Panc1 (cell line): ENCODE data around the gene MAGI2. TPM values are rescaled to one million over a fixed set of nuclear protein-coding genes. Genes with fewer than 3 reads are reported as not detected.
"Not testable (repeated sequence)": the region's sequence is repeated elsewhere in the genome, so short reads cannot be mapped to it uniquely, and the experiment has no call there.

ENCODE experiments used
- ATAC-seq: fragments of 200-7000 bp; cut with Tn5 transposase; 2 replicates; pipeline ENCODE4 v1.9.1; 2020; ENCODE audit warnings: mild to moderate bottlenecking, moderate library complexity
- BruUV-seq: library from RNA; stranded (reverse); fragments of 400-500 nt; replicated peaks from 2 replicates; lab custom pipeline; 2021; lab: Mats Ljungman, UMichigan
- CTCF ChIA-PET: fragments of 300-600 bp; sonication (Branson Sonifier 250); formaldehyde crosslinking; loops from one replicate; lab custom pipeline; 2022; ENCODE audit warnings: antibody characterized with exemption; lab: Charles Lee
- POLR2A ChIA-PET: fragments of 300-600 bp; sonication (Branson Sonifier 250); formaldehyde crosslinking; loops from one replicate; lab custom pipeline; 2022; ENCODE audit warnings: antibody characterized with exemption; lab: Charles Lee
- DNase-seq: peaks from one replicate; pipeline ENCODE4 v3.0.0-alpha.2; 2010; ENCODE audit warnings: low read depth, low spot score
- H3K27ac ChIP-seq: 2 replicates; pipeline ENCODE4 v1.5.1; 2011; ENCODE audit warnings: mild to moderate bottlenecking, low read length, inconsistent platforms
- H3K27me3 ChIP-seq: fragments of 200-500 bp; sonication (Bioruptor generic); 2 replicates; pipeline ENCODE4 v1.6.0; 2014; ENCODE audit warnings: low read length, inconsistent platforms; ENCODE audit not compliant: control insufficient read depth, insufficient read depth
- H3K36me3 ChIP-seq: fragments of 200-500 bp; sonication (Bioruptor generic); 2 replicates; pipeline ENCODE4 v1.5.1; 2014; ENCODE audit warnings: inconsistent platforms, mild to moderate bottlenecking, low read length, moderate library complexity; ENCODE audit not compliant: control insufficient read depth, insufficient read depth
- H3K4me1 ChIP-seq: 2 replicates; pipeline ENCODE4 v1.5.1; 2011; ENCODE audit warnings: inconsistent platforms, mild to moderate bottlenecking, low read length, moderate library complexity; ENCODE audit not compliant: control insufficient read depth, insufficient read depth
- H3K4me3 ChIP-seq, 2 experiments: 2 replicates each; pipeline ENCODE4 v1.5.1; 2011 to 2012; ENCODE audit warnings: low read depth in 2 of 2, low read length in 2 of 2, mild to moderate bottlenecking in 2 of 2, inconsistent platforms in 1 of 2, moderate library complexity in 1 of 2
- H3K9me3 ChIP-seq: fragments of 200-500 bp; sonication (Bioruptor generic); 2 replicates; pipeline ENCODE4 v1.5.1; 2014; ENCODE audit warnings: low read depth, mild to moderate bottlenecking, inconsistent platforms, low read length, moderate library complexity; ENCODE audit not compliant: control insufficient read depth, insufficient read depth
- CTCF ChIP-seq: fragments of 450-650 bp; IDR thresholded peaks from 2 replicates; pipeline ENCODE4 v1.5.1; 2017; ENCODE audit warnings: mild to moderate bottlenecking
- POLR2AphosphoS5 ChIP-seq: IDR thresholded peaks from 2 replicates; pipeline ENCODE4 v1.6.1; 2012; ENCODE audit warnings: mild to moderate bottlenecking, low read depth, low read length, moderate library complexity
- REST ChIP-seq, 2 experiments: IDR thresholded peaks; 2 replicates each; pipeline ENCODE4 v1.6.1; 2011 to 2012; ENCODE audit warnings: low read depth in 2 of 2, control low read depth in 1 of 2, low read length in 1 of 2, mild to moderate bottlenecking in 1 of 2, moderate library complexity in 1 of 2; ENCODE audit not compliant: insufficient read depth in 1 of 2
- SIN3A ChIP-seq: IDR thresholded peaks from 2 replicates; pipeline ENCODE4 v1.6.1; 2012; ENCODE audit warnings: low read depth, mild to moderate bottlenecking, low read length, moderate library complexity, borderline replicate concordance; ENCODE audit not compliant: insufficient read depth
- TCF7L2 ChIP-seq: IDR thresholded peaks from 2 replicates; pipeline ENCODE4 v1.6.1; 2011; ENCODE audit warnings: mild to moderate bottlenecking, low read depth, low read length, inconsistent platforms
- in situ Hi-C: cut with HindIII; loops from 2 replicates; pipeline ENCODE4 v1.10.0; 2016; ENCODE audit warnings: low sequenced_read_pairs, low pct_unique_long_range_greater_than_20kb
- intact Hi-C: fragments of 100-400 bp; cut with micrococcal nuclease; formaldehyde crosslinking; loops from one replicate; pipeline ENCODE4 v1.10.0; 2022; ENCODE audit not compliant: unreplicated experiment
- total RNA-seq: library from RNA; stranded (reverse); gene quantifications from one replicate; pipeline ENCODE4 v1.2.1, GENCODE V29; 2021; ENCODE audit not compliant: unreplicated experiment

MAGI2 gene
- total RNA-seq, 1 experiment from 2014 or later: 5.4 TPM

GRCh38 chr7:79079919-79080554, 373.4 kb downstream of the MAGI2 start:
- no peaks in the 10 kb centered on the region; the same call in 1 of the 2 replicates for H3K4me1 ChIP-seq
- H3K36me3 ChIP-seq: no peaks in the 10 kb centered on the region
- no peak overlapping the region for H3K4me3 ChIP-seq
- POLR2A ChIA-PET: no interaction called here
- no peaks in the 10 kb centered on the region for H3K9me3 ChIP-seq
- DNase-seq (no peak), ATAC-seq (no peak)
- CTCF ChIA-PET: no interaction called here
- H3K27me3 ChIP-seq: no peaks in the 10 kb centered on the region
- no peak overlapping the region for H3K27ac ChIP-seq
- TF ChIP-seq SIN3A (no peak), POLR2AphosphoS5 (no peak), REST (IDR thresholded peaks at IDR 0.05; ENCODE audit: insufficient read depth in 1 of 2, low read depth in 2 of 2, low read length in 1 of 2) (no peak), CTCF (no peak), TCF7L2 (no peak)
- in situ Hi-C loops: no loop called here
- BruUV-seq: no TSS peak
- intact Hi-C loops: no loop called here

DNA sequence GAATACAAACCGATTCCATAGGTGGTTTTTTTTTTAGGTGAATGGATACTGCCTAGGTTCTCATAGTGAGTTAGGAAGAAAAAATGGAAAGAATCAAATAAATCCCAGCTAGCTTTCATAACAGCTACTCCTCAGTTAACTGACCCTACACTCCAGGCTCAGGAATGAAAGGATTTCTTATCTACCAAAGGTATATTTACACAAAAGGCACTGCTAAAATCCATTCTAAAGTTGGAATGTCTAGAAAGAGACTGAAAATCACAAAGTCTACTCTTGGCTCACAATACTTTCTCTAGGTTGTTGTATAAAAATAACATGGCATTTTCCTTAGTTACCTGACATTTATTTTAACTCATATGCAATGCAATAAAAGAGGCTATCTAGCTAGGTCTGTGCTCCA, 375.2 kb downstream of the MAGI2 start:
- Histone ChIP-seq H3K4me1 (no peaks in the 10 kb centered on the region; the same call in 1 of the 2 replicates), H3K27me3 (no peaks in the 10 kb centered on the region), H3K27ac (no peak overlapping the region), H3K36me3 (no peaks in the 10 kb centered on the region), H3K9me3 (no peaks in the 10 kb centered on the region), H3K4me3 (no peak overlapping the region)
- intact Hi-C loops (no loop called here), in situ Hi-C loops (no loop called here)
- no peak for TF ChIP-seq CTCF
- no peak for TF ChIP-seq TCF7L2
- no peak for TF ChIP-seq SIN3A
- no peak for TF ChIP-seq REST (IDR thresholded peaks at IDR 0.05; ENCODE audit: insufficient read depth in 1 of 2, low read depth in 2 of 2, low read length in 1 of 2)
- no peak for TF ChIP-seq POLR2AphosphoS5
- CTCF ChIA-PET: interaction anchor here (0.7 kb wide), 1 partner anchor 210 kb away, joined by 3 read pairs; no protein-coding TSS in a partner anchor
- DNase-seq: no peak
- POLR2A ChIA-PET: no interaction called here
- ATAC-seq: no peak
- BruUV-seq: no TSS peak

- H3K27ac ChIP-seq, H3K9me3 ChIP-seq, BruUV-seq, POLR2A ChIA-PET, H3K4me3 ChIP-seq, in situ Hi-C loops, H3K27me3 ChIP-seq, H3K36me3 ChIP-seq, CTCF ChIA-PET, DNase-seq, intact Hi-C loops, ATAC-seq, H3K4me1 ChIP-seq: not testable (repeated sequence)
Measured at GRCh38 chr7:79071187-79071586, 382.3 kb downstream of the MAGI2 start.
